HG03469 (cell line): Measurements from ENCODE around the gene CYP2C9.

ENCODE experiments used
- ATAC-seq: cut with Tn5 transposase; IDR thresholded peaks from one replicate; pipeline ENCODE4 v1.9.1; 2021; ENCODE audit warnings: mild to moderate bottlenecking, moderate library complexity, moderate number of reproducible peaks; ENCODE audit not compliant: unreplicated experiment

CYP2C9 gene

GRCh38 chr10:95035332-95036295 lies 97.2 kb downstream of the CYP2C9 start:
- no peak for ATAC-seq

DNA sequence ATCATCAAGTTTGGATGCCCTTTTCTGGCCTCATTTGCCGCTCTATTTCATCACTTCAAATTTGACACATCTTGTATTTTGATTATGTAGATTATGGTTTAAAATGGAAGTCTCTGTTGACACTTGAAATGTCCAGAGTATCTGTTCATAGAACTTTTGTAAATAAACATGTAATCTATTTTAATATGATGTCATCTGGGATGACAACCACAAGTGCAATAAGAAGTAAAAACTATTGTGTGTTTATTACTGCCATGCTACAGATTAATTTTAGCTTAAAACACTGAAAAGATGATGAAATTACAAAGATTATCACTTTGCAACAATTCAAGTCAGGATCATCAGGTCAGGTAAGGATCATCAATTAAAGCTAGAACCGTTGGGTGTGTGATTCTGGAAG lies 100.8 kb downstream of the CYP2C9 start:
- no peak for ATAC-seq
